AG04450 (cell line): Measurements from ENCODE around the gene CD276. TPM values are rescaled to one million over a fixed set of nuclear protein-coding genes. Genes with fewer than 3 reads are reported as not detected.

Source experiments
- CTCF ChIA-PET: fragments of 300-600, 350-600 bp; formaldehyde crosslinking; extraction: SDS; loops from one replicate; lab custom pipeline; 2022; ENCODE audit warnings: antibody characterized with exemption, inconsistent platforms; lab: Charles Lee
- POLR2A ChIA-PET: fragments of 350-600 bp; formaldehyde crosslinking; extraction: SDS; loops from one replicate; lab custom pipeline; 2021; ENCODE audit warnings: antibody characterized with exemption, inconsistent platforms; lab: Yijun Ruan, JAX
- DNase-seq: peaks from one replicate; pipeline ENCODE4 v3.0.0-alpha.2; 2011; ENCODE audit warnings: low read depth, low spot score
- H3K27ac ChIP-seq: one replicate; pipeline ENCODE4 v1.5.1; 2012; ENCODE audit warnings: low read depth, low read length, control low read depth
- H3K27me3 ChIP-seq: one replicate; pipeline ENCODE4 v1.6.0; 2012; ENCODE audit warnings: low read length; ENCODE audit not compliant: control insufficient read depth, insufficient read depth
- H3K4me3 ChIP-seq: 2 replicates; pipeline ENCODE4 v1.5.1; 2011; ENCODE audit warnings: mild to moderate bottlenecking, low read depth, low read length, control low read depth
- H3K9me3 ChIP-seq: 2 replicates; pipeline ENCODE4 v1.5.1; 2012; ENCODE audit warnings: low read length; ENCODE audit not compliant: control insufficient read depth, insufficient read depth
- CTCF ChIP-seq: IDR thresholded peaks from 2 replicates; pipeline ENCODE4 v1.5.1; 2011; ENCODE audit warnings: low read depth, low read length, control low read depth, inconsistent platforms
- polyA plus RNA-seq: library from polyadenylated mRNA; depleted of rRNA; stranded (reverse); fragments of >200 nt; gene quantifications from 2 replicates; pipeline ENCODE4 v1.2.3, GENCODE V29; 2011

Gene CD276
- polyA plus RNA-seq, 1 experiment, result 86.4 TPM

GRCh38 chr15:73746883-73747282 lies 62.7 kb downstream of the CD276 start:
- no peak overlapping the region for H3K27ac ChIP-seq
- TF ChIP-seq CTCF, result no peak
- POLR2A ChIA-PET, result no interaction called here
- H3K9me3 ChIP-seq, result no peaks in the 10 kb centered on the region
- DNase-seq, result no peak
- peaks cover 58% of the 10 kb centered on the region for H3K27me3 ChIP-seq
- no peak overlapping the region for H3K4me3 ChIP-seq
- CTCF ChIA-PET, result no interaction called here

- H3K4me3 ChIP-seq, result no peak overlapping the region
- DNase-seq, result no peak
- H3K27ac ChIP-seq, result no peak overlapping the region
- CTCF ChIA-PET, result interaction anchor here (0.8 kb wide), 1 partner anchor 160 kb away, joined by 4 read pairs; no protein-coding TSS in a partner anchor
- POLR2A ChIA-PET, result no interaction called here
- H3K27me3 ChIP-seq, result peaks cover 59% of the 10 kb centered on the region
- no peak for TF ChIP-seq CTCF
- H3K9me3 ChIP-seq, result no peaks in the 10 kb centered on the region
Observed at GRCh38 chr15:73747847-73748590, 63.8 kb downstream of the CD276 start.

- H3K27ac ChIP-seq, result no peak overlapping the region
- ChIA-PET CTCF (interaction anchor here (0.8 to 1.3 kb wide), 2 partner anchors 43 to 159 kb away, joined by 3 to 4 read pairs; no protein-coding TSS in a partner anchor), POLR2A (no interaction called here)
- DNase-seq, result no peak
- H3K4me3 ChIP-seq, result no peak overlapping the region
- TF ChIP-seq CTCF, result no peak
- H3K27me3 ChIP-seq, result peaks cover 64% of the 10 kb centered on the region
- no peaks in the 10 kb centered on the region for H3K9me3 ChIP-seq
Observed at GRCh38 chr15:73748730-73749129, 64.5 kb downstream of the CD276 start.

GRCh38 chr15:73749533-73749932 lies 65.3 kb downstream of the CD276 start:
- TF ChIP-seq CTCF, result no peak
- POLR2A ChIA-PET, result no interaction called here
- no peak overlapping the region for H3K27ac ChIP-seq
- CTCF ChIA-PET, result interaction anchor here (1.3 kb wide), 1 partner anchor 44 kb away, joined by 3 read pairs; no protein-coding TSS in a partner anchor
- H3K4me3 ChIP-seq, result no peak overlapping the region
- H3K9me3 ChIP-seq, result no peaks in the 10 kb centered on the region
- H3K27me3 ChIP-seq, result peaks cover 66% of the 10 kb centered on the region
- DNase-seq, result no peak

GRCh38 chr15:73749971-73750370 lies 65.8 kb downstream of the CD276 start:
- CTCF ChIA-PET, result interaction anchor here (1.3 kb wide), 1 partner anchor 45 kb away, joined by 3 read pairs; no protein-coding TSS in a partner anchor
- no peak for DNase-seq
- no peaks in the 10 kb centered on the region for H3K9me3 ChIP-seq
- H3K4me3 ChIP-seq, result no peak overlapping the region
- no peak overlapping the region for H3K27ac ChIP-seq
- H3K27me3 ChIP-seq, result peaks cover 65% of the 10 kb centered on the region
- POLR2A ChIA-PET, result no interaction called here
- no peak for TF ChIP-seq CTCF
